GM12873 (cell line): ENCODE data around the gene CLIC2.

Source experiments
- CTCF ChIP-seq: IDR thresholded peaks from 2 replicates; pipeline ENCODE4 v1.5.1; 2012; ENCODE audit warnings: low read depth, mild to moderate bottlenecking, moderate library complexity, low read length, control low read depth; ENCODE audit not compliant: insufficient read depth; ENCODE audit errors: missing control alignments

Gene CLIC2

GRCh38 chrX:155259752-155260151, 74.7 kb downstream of the CLIC2 start:
- no peak for TF ChIP-seq CTCF

- no peak for TF ChIP-seq CTCF
These were observed 83.0 kb downstream of the CLIC2 start for GRCh38 chrX:155251391-155251790.

- no peak for TF ChIP-seq CTCF
These were observed 86.9 kb downstream of the CLIC2 start for GRCh38 chrX:155247497-155247896.

- TF ChIP-seq CTCF, result no peak
These were observed 87.7 kb downstream of the CLIC2 start for GRCh38 chrX:155246748-155247147.

GRCh38 chrX:155242300-155242699, 92.1 kb downstream of the CLIC2 start:
- no peak for TF ChIP-seq CTCF

- TF ChIP-seq CTCF, result no peak
These were observed 96.7 kb downstream of the CLIC2 start for GRCh38 chrX:155237719-155238118.

- TF ChIP-seq CTCF, result no peak
These were observed 98.5 kb downstream of the CLIC2 start for GRCh38 chrX:155235891-155236290.

GRCh38 chrX:155231163-155231562, 103.3 kb downstream of the CLIC2 start:
- TF ChIP-seq CTCF, result no peak
